ENCODE measurements around the gene ISY1.

ISY1 gene

DNA sequence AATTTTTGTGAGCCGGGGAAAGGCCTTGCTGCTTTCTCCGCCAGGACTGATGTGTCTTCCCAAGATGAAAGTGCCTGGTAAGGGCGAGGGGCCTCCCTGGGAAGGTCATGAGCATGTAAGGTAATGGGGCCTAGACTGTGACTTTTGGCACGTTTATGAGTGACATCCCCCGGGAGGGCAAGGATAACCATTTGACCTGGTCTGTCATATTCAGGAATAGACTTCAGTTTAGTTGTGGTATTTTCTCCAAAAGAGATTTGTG lies 23.5 kb upstream of the ISY1 start:
- H3K36me3 ChIP-seq, result peaks cover 32% of the 10 kb centered on the region
- H3K9me3 ChIP-seq (ENCODE audit: severe bottlenecking), result no peaks in the 10 kb centered on the region
- H3K27ac ChIP-seq, result peak overlapping the region; percentile 99
- TF ChIP-seq, protein P1, sequence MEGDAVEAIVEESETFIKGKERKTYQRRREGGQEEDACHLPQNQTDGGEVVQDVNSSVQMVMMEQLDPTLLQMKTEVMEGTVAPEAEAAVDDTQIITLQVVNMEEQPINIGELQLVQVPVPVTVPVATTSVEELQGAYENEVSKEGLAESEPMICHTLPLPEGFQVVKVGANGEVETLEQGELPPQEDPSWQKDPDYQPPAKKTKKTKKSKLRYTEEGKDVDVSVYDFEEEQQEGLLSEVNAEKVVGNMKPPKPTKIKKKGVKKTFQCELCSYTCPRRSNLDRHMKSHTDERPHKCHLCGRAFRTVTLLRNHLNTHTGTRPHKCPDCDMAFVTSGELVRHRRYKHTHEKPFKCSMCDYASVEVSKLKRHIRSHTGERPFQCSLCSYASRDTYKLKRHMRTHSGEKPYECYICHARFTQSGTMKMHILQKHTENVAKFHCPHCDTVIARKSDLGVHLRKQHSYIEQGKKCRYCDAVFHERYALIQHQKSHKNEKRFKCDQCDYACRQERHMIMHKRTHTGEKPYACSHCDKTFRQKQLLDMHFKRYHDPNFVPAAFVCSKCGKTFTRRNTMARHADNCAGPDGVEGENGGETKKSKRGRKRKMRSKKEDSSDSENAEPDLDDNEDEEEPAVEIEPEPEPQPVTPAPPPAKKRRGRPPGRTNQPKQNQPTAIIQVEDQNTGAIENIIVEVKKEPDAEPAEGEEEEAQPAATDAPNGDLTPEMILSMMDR (IDR thresholded peaks at IDR 0.05; ENCODE audit: low read depth, low read length), result no peak
- no peak for DNase-seq
- H3K27me3 ChIP-seq (ENCODE audit: insufficient read depth, low read depth, severe bottlenecking), result no peaks in the 10 kb centered on the region
- H3K4me3 ChIP-seq (ENCODE audit: low read depth, low read length), result peak overlapping the region; percentile 90

DNA sequence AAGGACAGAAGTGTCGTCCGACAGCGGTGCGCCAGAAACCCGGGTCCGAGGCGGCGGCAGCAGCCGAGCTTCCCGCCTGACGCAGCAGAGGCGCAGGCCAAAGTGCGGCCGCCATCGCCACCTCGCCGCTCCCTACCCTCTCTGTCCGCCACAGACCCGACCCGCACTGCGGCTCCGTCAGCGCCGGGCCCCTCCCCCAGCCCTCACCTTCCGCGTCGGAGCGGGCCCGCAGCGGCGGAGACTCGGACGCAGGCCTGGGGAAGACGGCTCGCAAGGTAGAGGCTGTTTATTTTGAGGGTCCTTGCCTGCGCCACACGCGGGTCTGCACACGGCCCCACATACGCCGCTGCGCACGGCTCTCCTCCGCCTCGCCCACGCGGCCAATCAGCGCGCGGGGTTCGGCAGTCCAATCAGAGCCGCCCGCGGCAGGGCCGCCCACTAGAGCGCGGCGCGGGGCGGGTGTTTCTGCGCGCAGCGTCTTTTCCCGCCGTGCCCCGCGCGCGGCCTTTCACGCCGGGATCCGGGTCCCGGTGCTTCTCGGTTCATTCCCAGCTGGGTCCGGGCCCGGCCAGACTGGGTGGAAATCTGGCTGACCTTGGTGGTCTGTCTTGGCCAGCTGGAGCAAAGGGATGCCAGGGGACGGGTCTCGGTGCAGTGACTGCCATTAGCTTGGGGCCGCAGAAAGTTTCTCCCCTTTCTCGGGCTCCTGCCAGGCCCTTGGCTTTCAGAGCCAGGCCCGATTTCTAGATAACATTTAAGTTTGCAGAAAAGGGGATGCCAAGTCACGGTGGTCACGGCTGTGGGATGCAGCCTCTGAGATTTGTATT lies 22.9 kb upstream of the ISY1 start, which contains the start of gene CNBP:
Gene CNBP (minus strand): TSS at position 328 of the 827 bp plus-strand sequence. CDS start 12,139 bp downstream, outside the sequence.
- Histone ChIP-seq H3K27ac (peak within 1 kb of the TSS; percentile 99), H3K9me3 (ENCODE audit: severe bottlenecking) (no peaks in the 10 kb centered on the region), H3K27me3 (ENCODE audit: insufficient read depth, low read depth, severe bottlenecking) (no peaks in the 10 kb centered on the region), H3K4me3 (ENCODE audit: low read depth, low read length) (peak within 1 kb of the TSS; percentile 90), H3K36me3 (peaks cover 38% of the 10 kb centered on the region)
- DNase-seq, result peak; percentile 89
- TF ChIP-seq, protein P1 (IDR thresholded peaks at IDR 0.05; ENCODE audit: low read depth, low read length), result no peak

DNA sequence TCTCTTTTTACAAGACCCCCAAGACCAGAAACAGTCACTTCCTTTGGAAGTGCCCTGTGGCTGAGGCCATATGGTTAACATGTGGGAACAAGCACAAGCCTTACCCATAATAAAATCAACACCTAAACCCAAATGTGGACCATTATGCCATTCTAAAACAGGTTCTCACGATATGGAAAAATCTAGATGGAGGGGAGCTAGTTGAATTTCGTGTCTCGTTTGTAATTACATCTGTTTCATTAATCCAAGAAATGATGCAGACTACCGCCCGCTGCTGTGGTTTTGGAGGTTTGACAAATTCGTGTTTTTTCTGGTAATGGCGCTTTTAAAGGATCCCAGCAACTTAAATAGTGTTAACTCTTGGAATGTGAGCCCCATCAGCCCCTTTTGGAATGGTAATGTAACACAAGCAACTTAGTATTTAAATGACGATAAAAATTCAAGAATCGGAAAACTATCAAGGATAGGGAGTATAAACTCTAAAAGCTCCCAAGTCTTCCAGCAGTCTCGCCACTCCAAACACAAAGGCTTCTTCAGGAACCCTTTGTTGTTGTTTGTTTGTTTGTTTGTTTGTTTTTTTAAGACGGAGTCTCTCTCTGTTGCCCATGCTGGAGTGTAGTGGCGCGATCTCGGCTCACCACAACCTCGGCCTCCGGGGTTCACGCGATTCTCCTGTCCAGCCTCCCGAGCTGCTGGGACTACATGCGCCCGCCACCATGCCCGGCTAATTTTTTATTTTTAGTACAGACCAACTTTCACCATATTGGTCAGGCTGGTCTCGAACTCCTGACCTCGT lies 21.7 kb upstream of the ISY1 start:
- H3K27ac ChIP-seq, result peak overlapping the region; percentile 99
- peaks cover 49% of the 10 kb centered on the region for H3K36me3 ChIP-seq
- no peak for DNase-seq
- H3K9me3 ChIP-seq (ENCODE audit: severe bottlenecking), result no peaks in the 10 kb centered on the region
- no peaks in the 10 kb centered on the region for H3K27me3 ChIP-seq (ENCODE audit: insufficient read depth, low read depth, severe bottlenecking)
- peak overlapping the region; percentile 90 for H3K4me3 ChIP-seq (ENCODE audit: low read depth, low read length)
- TF ChIP-seq, protein P1 (IDR thresholded peaks at IDR 0.05; ENCODE audit: low read depth, low read length), result no peak

DNA sequence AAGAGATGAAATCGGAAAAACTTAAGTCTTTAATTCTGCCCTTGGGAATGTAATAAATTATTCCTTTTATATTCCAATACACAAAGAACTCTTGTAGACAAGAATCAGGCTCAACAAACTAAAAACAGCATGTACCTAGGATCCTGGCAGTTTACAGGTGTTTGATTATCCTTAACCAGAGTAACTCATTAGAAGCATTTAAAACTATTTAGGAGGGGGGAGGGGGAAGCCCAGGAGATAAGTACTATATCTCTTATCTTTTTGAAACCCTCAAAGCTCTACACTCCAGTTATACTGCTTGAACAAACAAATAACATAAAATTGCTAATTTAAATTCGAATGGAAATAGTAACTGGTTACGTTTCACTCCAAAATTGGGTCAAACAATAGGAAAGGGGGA lies 21.0 kb upstream of the ISY1 start:
- Histone ChIP-seq H3K27me3 (ENCODE audit: insufficient read depth, low read depth, severe bottlenecking) (no peaks in the 10 kb centered on the region), H3K27ac (peak overlapping the region; percentile 99), H3K36me3 (peaks cover 56% of the 10 kb centered on the region), H3K4me3 (ENCODE audit: low read depth, low read length) (peak overlapping the region; percentile 90), H3K9me3 (ENCODE audit: severe bottlenecking) (no peaks in the 10 kb centered on the region)
- DNase-seq, result no peak
- TF ChIP-seq, protein P1 (IDR thresholded peaks at IDR 0.05; ENCODE audit: low read depth, low read length), result no peak

DNA sequence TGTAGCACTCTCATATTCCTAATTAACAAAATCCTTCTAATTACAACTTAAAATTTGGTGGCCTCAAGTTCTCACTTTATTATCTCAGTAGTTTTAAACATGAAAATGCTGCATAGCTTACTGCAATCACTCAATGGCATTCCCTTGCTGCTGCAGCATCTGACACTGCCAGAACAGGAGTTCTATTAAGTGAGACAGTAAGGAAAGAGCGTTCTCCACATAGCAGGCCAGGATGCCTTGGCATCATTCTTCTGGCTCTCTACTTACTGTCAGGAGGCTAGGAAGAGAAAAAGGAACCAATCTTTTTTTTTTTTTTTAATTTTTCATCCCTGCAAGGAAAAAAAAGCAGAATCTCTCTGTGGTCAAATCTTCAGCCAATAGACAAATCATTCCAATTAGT lies 19.6 kb upstream of the ISY1 start:
- Histone ChIP-seq H3K4me3 (ENCODE audit: low read depth, low read length) (no peak overlapping the region), H3K27me3 (ENCODE audit: insufficient read depth, low read depth, severe bottlenecking) (no peaks in the 10 kb centered on the region), H3K27ac (no peak overlapping the region), H3K9me3 (ENCODE audit: severe bottlenecking) (no peaks in the 10 kb centered on the region), H3K36me3 (peaks cover 70% of the 10 kb centered on the region)
- DNase-seq, result no peak
- TF ChIP-seq, protein P1 (IDR thresholded peaks at IDR 0.05; ENCODE audit: low read depth, low read length), result no peak
